ENCODE data around the gene GJB3.

DNA sequence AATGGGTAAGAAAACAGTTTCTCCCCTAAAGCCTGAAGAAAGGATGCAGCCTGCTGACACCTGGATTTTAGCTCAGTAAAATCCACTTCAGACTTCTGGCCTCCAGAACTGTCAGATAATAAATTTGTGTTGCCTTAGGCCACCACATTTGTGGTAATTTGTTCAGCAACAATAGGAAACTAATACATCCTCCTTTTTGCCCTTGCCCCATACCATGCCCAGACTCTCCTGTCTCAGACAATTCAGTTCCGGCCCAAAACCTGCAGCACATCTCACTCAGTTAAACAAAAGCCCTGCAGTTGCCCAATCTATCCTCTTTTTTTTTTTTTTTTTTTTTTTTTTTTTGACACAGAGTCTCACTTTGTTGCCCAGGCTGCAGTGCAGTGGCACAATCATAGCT lies 52.7 kb downstream of the GJB3 start:
- TF ChIP-seq SPI1 (IDR thresholded peaks at IDR 0.05; ENCODE audit: borderline replicate concordance, insufficient read depth, low read depth, low read length), result no peak
- TF ChIP-seq, protein P1, sequence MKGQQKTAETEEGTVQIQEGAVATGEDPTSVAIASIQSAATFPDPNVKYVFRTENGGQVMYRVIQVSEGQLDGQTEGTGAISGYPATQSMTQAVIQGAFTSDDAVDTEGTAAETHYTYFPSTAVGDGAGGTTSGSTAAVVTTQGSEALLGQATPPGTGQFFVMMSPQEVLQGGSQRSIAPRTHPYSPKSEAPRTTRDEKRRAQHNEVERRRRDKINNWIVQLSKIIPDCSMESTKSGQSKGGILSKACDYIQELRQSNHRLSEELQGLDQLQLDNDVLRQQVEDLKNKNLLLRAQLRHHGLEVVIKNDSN (IDR thresholded peaks at IDR 0.05; ENCODE audit: borderline replicate concordance, extremely low read length, insufficient read depth, low read depth, low read length), result no peak
- no peak for TF ChIP-seq ESRRA (IDR thresholded peaks at IDR 0.05; ENCODE audit: low read length)
- no peak for TF ChIP-seq EZH2 (IDR thresholded peaks at IDR 0.05; ENCODE audit: borderline replicate concordance, control insufficient read depth, low read depth, low read length)
- TF ChIP-seq ZNF274 (IDR thresholded peaks at IDR 0.05; ENCODE audit: insufficient read depth, insufficient read length), result no peak
- TF ChIP-seq RFX5 (IDR thresholded peaks at IDR 0.05; ENCODE audit: low read depth, low read length), result no peak
- TF ChIP-seq, protein P2, sequence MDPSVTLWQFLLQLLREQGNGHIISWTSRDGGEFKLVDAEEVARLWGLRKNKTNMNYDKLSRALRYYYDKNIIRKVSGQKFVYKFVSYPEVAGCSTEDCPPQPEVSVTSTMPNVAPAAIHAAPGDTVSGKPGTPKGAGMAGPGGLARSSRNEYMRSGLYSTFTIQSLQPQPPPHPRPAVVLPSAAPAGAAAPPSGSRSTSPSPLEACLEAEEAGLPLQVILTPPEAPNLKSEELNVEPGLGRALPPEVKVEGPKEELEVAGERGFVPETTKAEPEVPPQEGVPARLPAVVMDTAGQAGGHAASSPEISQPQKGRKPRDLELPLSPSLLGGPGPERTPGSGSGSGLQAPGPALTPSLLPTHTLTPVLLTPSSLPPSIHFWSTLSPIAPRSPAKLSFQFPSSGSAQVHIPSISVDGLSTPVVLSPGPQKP (IDR thresholded peaks at IDR 0.05; ENCODE audit: low read depth, low read length), result no peak
- no peak for TF ChIP-seq CHD2 (IDR thresholded peaks at IDR 0.05; ENCODE audit: borderline replicate concordance, low read depth, low read length)
- TF ChIP-seq TBL1XR1 (IDR thresholded peaks at IDR 0.05; ENCODE audit: low read depth, low read length), result no peak
- TF ChIP-seq, protein P3, sequence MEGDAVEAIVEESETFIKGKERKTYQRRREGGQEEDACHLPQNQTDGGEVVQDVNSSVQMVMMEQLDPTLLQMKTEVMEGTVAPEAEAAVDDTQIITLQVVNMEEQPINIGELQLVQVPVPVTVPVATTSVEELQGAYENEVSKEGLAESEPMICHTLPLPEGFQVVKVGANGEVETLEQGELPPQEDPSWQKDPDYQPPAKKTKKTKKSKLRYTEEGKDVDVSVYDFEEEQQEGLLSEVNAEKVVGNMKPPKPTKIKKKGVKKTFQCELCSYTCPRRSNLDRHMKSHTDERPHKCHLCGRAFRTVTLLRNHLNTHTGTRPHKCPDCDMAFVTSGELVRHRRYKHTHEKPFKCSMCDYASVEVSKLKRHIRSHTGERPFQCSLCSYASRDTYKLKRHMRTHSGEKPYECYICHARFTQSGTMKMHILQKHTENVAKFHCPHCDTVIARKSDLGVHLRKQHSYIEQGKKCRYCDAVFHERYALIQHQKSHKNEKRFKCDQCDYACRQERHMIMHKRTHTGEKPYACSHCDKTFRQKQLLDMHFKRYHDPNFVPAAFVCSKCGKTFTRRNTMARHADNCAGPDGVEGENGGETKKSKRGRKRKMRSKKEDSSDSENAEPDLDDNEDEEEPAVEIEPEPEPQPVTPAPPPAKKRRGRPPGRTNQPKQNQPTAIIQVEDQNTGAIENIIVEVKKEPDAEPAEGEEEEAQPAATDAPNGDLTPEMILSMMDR (IDR thresholded peaks at IDR 0.05 in 2 of 3, conservative IDR thresholded peaks at IDR 0.05 in 1 of 3; ENCODE audit: control insufficient read depth in 2 of 3, extremely low read depth in 1 of 3, insufficient read depth in 1 of 3, low read depth in 3 of 3, low read length in 3 of 3), result no peak
- TF ChIP-seq, protein P4, sequence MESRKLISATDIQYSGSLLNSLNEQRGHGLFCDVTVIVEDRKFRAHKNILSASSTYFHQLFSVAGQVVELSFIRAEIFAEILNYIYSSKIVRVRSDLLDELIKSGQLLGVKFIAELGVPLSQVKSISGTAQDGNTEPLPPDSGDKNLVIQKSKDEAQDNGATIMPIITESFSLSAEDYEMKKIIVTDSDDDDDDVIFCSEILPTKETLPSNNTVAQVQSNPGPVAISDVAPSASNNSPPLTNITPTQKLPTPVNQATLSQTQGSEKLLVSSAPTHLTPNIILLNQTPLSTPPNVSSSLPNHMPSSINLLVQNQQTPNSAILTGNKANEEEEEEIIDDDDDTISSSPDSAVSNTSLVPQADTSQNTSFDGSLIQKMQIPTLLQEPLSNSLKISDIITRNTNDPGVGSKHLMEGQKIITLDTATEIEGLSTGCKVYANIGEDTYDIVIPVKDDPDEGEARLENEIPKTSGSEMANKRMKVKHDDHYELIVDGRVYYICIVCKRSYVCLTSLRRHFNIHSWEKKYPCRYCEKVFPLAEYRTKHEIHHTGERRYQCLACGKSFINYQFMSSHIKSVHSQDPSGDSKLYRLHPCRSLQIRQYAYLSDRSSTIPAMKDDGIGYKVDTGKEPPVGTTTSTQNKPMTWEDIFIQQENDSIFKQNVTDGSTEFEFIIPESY (IDR thresholded peaks at IDR 0.05), result no peak
- no peak for TF ChIP-seq YY1 (IDR thresholded peaks at IDR 0.05; ENCODE audit: low read depth, low read length)
- no peak for TF ChIP-seq POLR2AphosphoS5 (IDR thresholded peaks at IDR 0.05; ENCODE audit: low read length)
- no peak for TF ChIP-seq TAF1 (IDR thresholded peaks at IDR 0.05; ENCODE audit: borderline replicate concordance, low read depth, low read length)
